ENCODE results near the gene KCNH2.

- TF ChIP-seq POLR2A (IDR thresholded peaks at IDR 0.05; ENCODE audit: control extremely low read depth in 1 of 2, low read depth in 2 of 2, low read length in 2 of 2) (no peak), SRF (IDR thresholded peaks at IDR 0.05; ENCODE audit: low read depth, low read length) (no peak), GTF2F1 (IDR thresholded peaks at IDR 0.05; ENCODE audit: borderline replicate concordance, low read depth, low read length) (no peak), CTCF (IDR thresholded peaks at IDR 0.05; ENCODE audit: control extremely low read depth in 1 of 3, insufficient read depth in 1 of 3, low read depth in 1 of 3, low read length in 3 of 3) (no peak), USF2 (IDR thresholded peaks at IDR 0.05; ENCODE audit: low read length) (no peak), EZH2 (IDR thresholded peaks at IDR 0.05; ENCODE audit: low read depth, low read length, severe bottlenecking) (no peak), CHD2 (IDR thresholded peaks at IDR 0.05; ENCODE audit: low read length) (no peak), POLR2AphosphoS5 (IDR thresholded peaks at IDR 0.05; ENCODE audit: low read depth, low read length) (no peak)
Measured at GRCh38 chr7:150949971-150950491, 28.1 kb downstream of the KCNH2 start.

Data from H1 (cell line).